ENCODE data around the gene ROBO1. TPM values are rescaled to one million over a fixed set of nuclear protein-coding genes. Genes with fewer than 3 reads are reported as not detected.
"Not testable (repeated sequence)": the region's sequence is repeated elsewhere in the genome, so short reads cannot be mapped to it uniquely, and the experiment has no call there.

ROBO1 gene
- total RNA-seq, 1 experiment from 2014 or later: 67.6 TPM

DNA sequence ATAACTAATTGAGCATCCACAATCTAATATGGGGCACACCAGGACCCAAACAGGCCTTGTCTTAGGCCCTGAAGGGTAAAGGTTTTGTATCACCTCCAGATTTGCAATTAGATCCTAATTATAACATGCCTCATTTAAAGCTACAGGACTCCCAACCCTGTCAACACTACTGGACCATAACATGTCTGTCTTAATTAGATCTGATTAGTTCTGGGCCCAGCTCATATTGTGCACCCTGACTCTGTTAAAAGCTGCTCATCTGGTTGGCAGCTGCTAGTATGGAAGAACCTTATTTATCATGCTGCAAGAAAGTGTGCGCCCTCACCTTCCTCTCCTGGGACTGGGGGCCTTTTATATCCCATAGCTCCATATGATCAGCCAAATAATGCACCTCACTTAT, 457.8 kb downstream of the ROBO1 start:
- Histone ChIP-seq H3K27ac (ENCODE audit: low read depth, low read length, poor library complexity, severe bottlenecking) (no peak overlapping the region), H3K36me3 (ENCODE audit: insufficient read depth, low read length, poor library complexity, severe bottlenecking) (no peaks in the 10 kb centered on the region), H3K4me1 (ENCODE audit: insufficient read depth, low read length, poor library complexity, severe bottlenecking) (no peaks in the 10 kb centered on the region), H3K27me3 (replicated peaks; ENCODE audit: insufficient read depth, low read depth, low read length, poor library complexity) (no peaks in the 10 kb centered on the region), H3K9me3 (ENCODE audit: low read depth, low read length, poor library complexity, severe bottlenecking) (no peaks in the 10 kb centered on the region), H3K4me3 (ENCODE audit: low read depth, low read length, poor library complexity, severe bottlenecking) (no peak overlapping the region)
- DNase-seq (ENCODE audit: low spot score): no peak
- ChIA-PET CTCF (no interaction called here), POLR2A (ENCODE audit: low non-redundant PET) (no interaction called here)
- no peak for TF ChIP-seq EZH2 (IDR thresholded peaks at IDR 0.05; ENCODE audit: borderline replicate concordance, low read depth, low read length, poor library complexity, severe bottlenecking)
- TF ChIP-seq CTCF (conservative IDR thresholded peaks at IDR 0.05; ENCODE audit: low read depth, low read length): no peak
- intact Hi-C loops (cut with micrococcal nuclease; ENCODE audit: unreplicated experiment): no loop called here
- BruUV-seq (replicated peaks): no TSS peak

- H3K4me3 ChIP-seq (ENCODE audit: low read depth, low read length, poor library complexity, severe bottlenecking): no peak overlapping the region
- intact Hi-C loops (cut with micrococcal nuclease; ENCODE audit: unreplicated experiment): no loop called here
- no peak overlapping the region for H3K27ac ChIP-seq (ENCODE audit: low read depth, low read length, poor library complexity, severe bottlenecking)
- ChIA-PET POLR2A (ENCODE audit: low non-redundant PET) (no interaction called here), CTCF (no interaction called here)
- H3K9me3 ChIP-seq (ENCODE audit: low read depth, low read length, poor library complexity, severe bottlenecking): no peaks in the 10 kb centered on the region
- H3K4me1 ChIP-seq (ENCODE audit: insufficient read depth, low read length, poor library complexity, severe bottlenecking): no peaks in the 10 kb centered on the region
- DNase-seq (ENCODE audit: low spot score): no peak
- no peaks in the 10 kb centered on the region for H3K36me3 ChIP-seq (ENCODE audit: insufficient read depth, low read length, poor library complexity, severe bottlenecking)
- TF ChIP-seq EZH2 (IDR thresholded peaks at IDR 0.05; ENCODE audit: borderline replicate concordance, low read depth, low read length, poor library complexity, severe bottlenecking) (no peak), CTCF (conservative IDR thresholded peaks at IDR 0.05; ENCODE audit: low read depth, low read length) (no peak)
- BruUV-seq (replicated peaks): no TSS peak
- no peaks in the 10 kb centered on the region for H3K27me3 ChIP-seq (replicated peaks; ENCODE audit: insufficient read depth, low read depth, low read length, poor library complexity)
Observed at GRCh38 chr3:79306934-79307570, 460.7 kb downstream of the ROBO1 start.

DNA sequence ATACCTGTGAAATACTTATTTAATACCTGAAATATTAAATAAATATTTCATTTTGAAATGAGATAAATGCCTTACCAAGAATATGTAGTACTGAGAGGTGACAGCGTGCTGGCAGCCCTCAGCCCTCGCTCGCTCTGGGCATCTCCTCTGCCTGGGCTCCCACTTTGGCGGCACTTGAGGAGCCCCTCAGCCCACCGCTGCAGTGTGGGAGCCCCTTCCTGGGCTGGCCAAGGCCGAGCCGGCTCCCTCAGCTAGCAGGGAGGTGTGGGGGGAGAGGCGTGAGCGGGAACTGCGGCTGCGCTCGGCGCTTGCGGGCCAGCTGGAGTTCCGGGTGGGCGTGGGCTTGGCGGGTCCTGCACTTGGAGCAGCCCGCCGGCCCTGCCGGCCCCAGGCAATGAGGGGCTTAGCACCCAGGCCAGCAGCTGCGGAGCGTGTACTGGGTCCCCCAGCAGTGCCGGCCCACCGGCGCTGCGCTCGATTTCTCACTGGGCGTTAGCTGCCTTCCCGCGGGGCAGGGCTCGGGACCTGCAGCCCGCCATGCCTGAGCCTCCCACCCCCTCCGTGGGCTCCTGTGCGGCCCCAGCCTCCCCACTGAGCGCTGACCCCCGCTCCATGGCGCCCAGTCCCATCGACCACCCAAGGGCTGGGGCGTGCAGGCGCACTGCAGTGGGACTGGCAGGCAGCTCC, 467.7 kb downstream of the ROBO1 start:
- BruUV-seq (replicated peaks); DNase-seq (ENCODE audit: low spot score); H3K9me3 ChIP-seq (ENCODE audit: low read depth, low read length, poor library complexity, severe bottlenecking); H3K27me3 ChIP-seq (replicated peaks; ENCODE audit: insufficient read depth, low read depth, low read length, poor library complexity); intact Hi-C loops (cut with micrococcal nuclease; ENCODE audit: unreplicated experiment); H3K27ac ChIP-seq (ENCODE audit: low read depth, low read length, poor library complexity, severe bottlenecking); CTCF ChIA-PET; H3K4me1 ChIP-seq (ENCODE audit: insufficient read depth, low read length, poor library complexity, severe bottlenecking); H3K4me3 ChIP-seq (ENCODE audit: low read depth, low read length, poor library complexity, severe bottlenecking); POLR2A ChIA-PET (ENCODE audit: low non-redundant PET); H3K36me3 ChIP-seq (ENCODE audit: insufficient read depth, low read length, poor library complexity, severe bottlenecking): not testable (repeated sequence)

Measured in A673 (cell line).